Cardiac muscle cell (in vitro differentiated cells and primary cell): Measurements from ENCODE around the gene SAP30BP. TPM values are rescaled to one million over a fixed set of nuclear protein-coding genes. Genes with fewer than 3 reads are reported as not detected.

Source experiments
- DNase-seq, 2 donors: peaks; one replicate each; pipeline versions ENCODE4 v3.0.0 to v3.0.0-alpha.2; 2010 to 2017; ENCODE audit warnings: low read depth in 1 of 2, low spot score in 1 of 2
- H3K27ac ChIP-seq: fragments of 200-600 bp; sonication (generic); 2 replicates; pipeline ENCODE4 v1.5.1; 2016
- H3K27me3 ChIP-seq: fragments of 200-600 bp; sonication (generic); 2 replicates; pipeline ENCODE4 v1.6.0; 2016; ENCODE audit warnings: control low read depth
- H3K36me3 ChIP-seq: fragments of 200-600 bp; sonication (generic); 2 replicates; pipeline ENCODE4 v1.5.1; 2016; ENCODE audit warnings: control low read depth
- H3K4me1 ChIP-seq: fragments of 200-600 bp; sonication (generic); 2 replicates; pipeline ENCODE4 v1.8.1; 2017; ENCODE audit warnings: low read depth, mild to moderate bottlenecking, mixed run types
- H3K4me3 ChIP-seq: fragments of 200-600 bp; sonication (generic); 2 replicates; pipeline ENCODE4 v1.5.1; 2016; ENCODE audit warnings: mild to moderate bottlenecking
- H3K9me3 ChIP-seq: fragments of 200-600 bp; sonication (generic); 2 replicates; pipeline ENCODE4 v1.5.1; 2017; ENCODE audit warnings: low read depth, mild to moderate bottlenecking, control low read depth
- CTCF ChIP-seq: IDR thresholded peaks from 2 replicates; pipeline ENCODE4 v1.5.1; 2012; ENCODE audit warnings: low read depth, mild to moderate bottlenecking, low read length
- polyA plus RNA-seq: library from polyadenylated mRNA; unstranded; fragments of >200 nt; fragmentation: Nextera tagmentation; extraction: Ambion mirVana; gene quantifications from 2 replicates; pipeline ENCODE4 v1.2.1, GENCODE V29; 2016
- total RNA-seq: library from RNA; depleted of rRNA; stranded (reverse); fragments of >200 nt; gene quantifications from 2 replicates; pipeline ENCODE4 v1.2.3, GENCODE V29; 2016

The SAP30BP gene
- total and polyA plus RNA-seq, 2 experiments from 2014 or later = 50.8 to 106 TPM

DNA sequence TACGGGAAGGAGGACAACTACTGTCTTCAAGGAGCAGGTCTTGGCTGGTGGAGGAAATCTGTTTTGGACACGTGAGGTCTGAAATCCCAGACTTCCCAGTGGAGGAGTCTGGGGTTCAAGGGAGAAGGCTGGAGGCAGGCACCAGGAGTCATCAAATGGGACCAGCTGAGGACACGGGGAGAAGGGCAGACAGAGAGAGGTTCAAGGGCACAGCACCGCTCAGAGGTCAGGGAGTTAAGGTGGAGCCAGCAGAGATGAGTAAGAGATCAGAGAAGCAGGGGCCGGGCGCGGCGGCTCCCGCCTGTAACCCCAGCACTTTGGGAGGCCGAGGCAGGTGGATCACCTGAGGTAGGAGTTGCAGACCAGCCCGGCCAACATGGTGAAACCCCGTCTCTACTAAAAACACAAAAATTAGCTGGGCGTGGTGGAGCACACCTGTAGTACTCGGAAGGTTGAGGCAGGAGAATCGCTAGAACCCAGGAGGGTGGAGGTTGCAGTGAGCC lies 44.3 kb upstream of the SAP30BP start:
- H3K27ac ChIP-seq = no peak overlapping the region
- peaks cover 5% of the 10 kb centered on the region for H3K4me1 ChIP-seq
- no peaks in the 10 kb centered on the region for H3K9me3 ChIP-seq
- no peak for DNase-seq
- no peaks in the 10 kb centered on the region for H3K36me3 ChIP-seq
- TF ChIP-seq CTCF = no peak
- H3K4me3 ChIP-seq = no peak overlapping the region
- no peaks in the 10 kb centered on the region for H3K27me3 ChIP-seq

DNA sequence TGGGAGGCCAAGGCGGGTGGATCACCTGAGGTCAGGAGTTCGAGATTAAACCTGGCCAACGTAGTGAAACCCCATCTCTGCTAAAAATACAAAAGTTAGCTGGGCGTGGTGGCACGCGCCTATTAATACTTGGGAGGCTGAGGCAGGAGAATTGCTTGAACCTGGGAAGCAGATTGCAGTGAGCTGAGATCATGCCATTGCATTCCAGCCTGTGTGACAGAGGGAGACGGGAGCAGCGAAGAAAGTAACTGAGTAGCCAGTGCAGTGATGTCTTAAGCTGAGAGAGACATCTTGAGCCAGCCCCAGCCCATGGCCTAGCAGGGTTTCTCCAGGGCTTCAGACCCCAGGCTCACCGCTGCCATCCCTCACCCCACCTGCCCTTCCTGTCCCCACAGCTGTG lies 43.8 kb upstream of the SAP30BP start:
- Histone ChIP-seq H3K36me3 (no peaks in the 10 kb centered on the region), H3K27ac (no peak overlapping the region), H3K4me3 (no peak overlapping the region), H3K9me3 (no peaks in the 10 kb centered on the region), H3K4me1 (peaks cover 5% of the 10 kb centered on the region), H3K27me3 (no peaks in the 10 kb centered on the region)
- no peak for TF ChIP-seq CTCF
- no peak for DNase-seq

- no peaks in the 10 kb centered on the region for H3K9me3 ChIP-seq
- TF ChIP-seq CTCF = no peak
- no peak overlapping the region for H3K27ac ChIP-seq
- no peaks in the 10 kb centered on the region for H3K27me3 ChIP-seq
- H3K4me1 ChIP-seq = peaks cover 5% of the 10 kb centered on the region
- H3K4me3 ChIP-seq = no peak overlapping the region
- DNase-seq = no peak
- no peaks in the 10 kb centered on the region for H3K36me3 ChIP-seq
Observed at GRCh38 chr17:75624021-75624420, 43.1 kb upstream of the SAP30BP start.

GRCh38 chr17:75624714-75625345 lies 42.3 kb upstream of the SAP30BP start:
- H3K4me3 ChIP-seq = no peak overlapping the region
- no peaks in the 10 kb centered on the region for H3K9me3 ChIP-seq
- no peaks in the 10 kb centered on the region for H3K36me3 ChIP-seq
- no peaks in the 10 kb centered on the region for H3K27me3 ChIP-seq
- H3K4me1 ChIP-seq = peaks cover 5% of the 10 kb centered on the region
- DNase-seq = no peak
- no peak for TF ChIP-seq CTCF
- no peak overlapping the region for H3K27ac ChIP-seq

GRCh38 chr17:75625813-75626486 lies 41.2 kb upstream of the SAP30BP start:
- Histone ChIP-seq H3K4me1 (peaks cover 5% of the 10 kb centered on the region), H3K27ac (peak overlapping the region; percentile 28)
- DNase-seq = peak; percentile 17 to 75

More at GRCh38 chr17:75625813-75626486, 41.2 kb upstream of the SAP30BP start:
- no peak overlapping the region for H3K4me3 ChIP-seq
- TF ChIP-seq CTCF = peak; percentile 79
- no peaks in the 10 kb centered on the region for H3K9me3 ChIP-seq
- H3K36me3 ChIP-seq = no peaks in the 10 kb centered on the region
- no peaks in the 10 kb centered on the region for H3K27me3 ChIP-seq
